Measurements from ENCODE around the gene HOXB4.
A peak's percentile ranks its signal among the peaks of the same experiment; 100 is the strongest.

HOXB4 gene

GRCh38 chr17:48577946-48578615 is at the start of gene HOXB4:
Gene HOXB4 (minus strand): TSS chr17:48578350. CDS start chr17:48578319, 31 bp downstream.
- peak; percentile 65 for DNase-seq

- no peak for DNase-seq
Measured at GRCh38 chr17:48627118-48627597, 49.0 kb upstream of the HOXB4 start.

GRCh38 chr17:48626245-48627117 is 48.3 kb upstream of the HOXB4 start, which contains the start of gene HOXB9:
Gene HOXB9 (minus strand): TSS chr17:48626358. CDS start chr17:48626269, 89 bp downstream.
- DNase-seq: peak; percentile 48

DNA sequence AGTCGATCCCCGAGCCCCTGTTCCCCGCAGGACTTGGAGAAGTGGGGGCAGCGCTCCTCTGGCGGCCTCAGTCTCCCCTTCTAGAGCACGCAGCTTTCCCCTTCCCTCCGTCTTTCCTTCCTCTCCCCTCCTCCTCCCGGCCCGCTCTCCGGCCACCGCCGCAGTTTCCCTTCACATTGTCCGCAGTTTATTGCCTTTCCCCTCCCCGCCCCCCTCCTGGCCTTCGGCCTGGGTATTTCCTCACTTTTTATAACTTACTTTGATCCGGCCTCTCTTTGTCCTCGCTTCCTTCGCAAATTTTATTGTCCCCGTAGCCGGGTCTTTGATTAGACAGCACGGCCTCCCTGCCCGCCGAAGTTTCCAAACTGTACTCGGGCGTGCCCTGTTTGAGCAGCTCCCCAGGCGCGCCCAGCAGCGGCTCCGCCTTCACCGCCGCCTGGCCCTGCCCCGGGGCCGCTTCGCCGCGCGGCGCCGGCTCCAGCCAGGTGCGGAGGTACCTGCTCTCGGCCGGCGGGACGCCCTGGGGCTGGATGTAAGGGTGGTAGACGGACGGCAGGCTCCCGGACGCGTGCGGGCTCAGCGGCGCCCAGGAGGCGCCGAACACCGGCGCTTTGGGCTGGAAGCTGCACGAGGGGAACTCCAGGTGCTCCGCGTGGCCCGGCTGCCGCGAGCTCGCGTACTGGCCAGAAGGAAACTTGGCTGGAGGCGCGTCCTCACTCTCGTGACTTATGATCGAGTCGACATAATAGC is 47.5 kb upstream of the HOXB4 start:
- no peak for DNase-seq

- no peak for DNase-seq
Measured at GRCh38 chr17:48624544-48625494, 46.7 kb upstream of the HOXB4 start.

DNA sequence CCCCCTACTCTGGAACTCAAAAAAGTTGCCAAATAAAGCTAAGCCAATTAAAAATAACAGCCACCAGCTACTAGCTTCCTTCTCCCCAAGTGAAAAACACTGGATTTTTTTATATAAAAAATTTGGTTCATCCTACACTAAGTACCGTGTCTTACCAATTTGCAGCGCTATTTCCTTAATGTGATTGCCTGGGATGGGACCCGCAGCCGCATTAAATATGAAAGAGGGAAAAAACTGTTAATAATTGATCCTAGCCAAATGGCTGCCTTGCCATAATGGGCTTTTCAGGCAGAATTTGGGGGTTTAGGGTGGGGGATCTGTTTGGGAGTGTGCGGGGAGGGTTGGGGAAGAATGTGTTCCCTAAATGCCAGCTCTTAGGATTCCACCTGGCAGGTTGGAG is 46.0 kb upstream of the HOXB4 start:
- DNase-seq: no peak

GRCh38 chr17:48623583-48623982 is 45.4 kb upstream of the HOXB4 start:
- DNase-seq: no peak

- no peak for DNase-seq
Measured at GRCh38 chr17:48622857-48623256, 44.7 kb upstream of the HOXB4 start.

- DNase-seq: no peak
Measured at GRCh38 chr17:48621410-48622392, 43.6 kb upstream of the HOXB4 start.

DNA sequence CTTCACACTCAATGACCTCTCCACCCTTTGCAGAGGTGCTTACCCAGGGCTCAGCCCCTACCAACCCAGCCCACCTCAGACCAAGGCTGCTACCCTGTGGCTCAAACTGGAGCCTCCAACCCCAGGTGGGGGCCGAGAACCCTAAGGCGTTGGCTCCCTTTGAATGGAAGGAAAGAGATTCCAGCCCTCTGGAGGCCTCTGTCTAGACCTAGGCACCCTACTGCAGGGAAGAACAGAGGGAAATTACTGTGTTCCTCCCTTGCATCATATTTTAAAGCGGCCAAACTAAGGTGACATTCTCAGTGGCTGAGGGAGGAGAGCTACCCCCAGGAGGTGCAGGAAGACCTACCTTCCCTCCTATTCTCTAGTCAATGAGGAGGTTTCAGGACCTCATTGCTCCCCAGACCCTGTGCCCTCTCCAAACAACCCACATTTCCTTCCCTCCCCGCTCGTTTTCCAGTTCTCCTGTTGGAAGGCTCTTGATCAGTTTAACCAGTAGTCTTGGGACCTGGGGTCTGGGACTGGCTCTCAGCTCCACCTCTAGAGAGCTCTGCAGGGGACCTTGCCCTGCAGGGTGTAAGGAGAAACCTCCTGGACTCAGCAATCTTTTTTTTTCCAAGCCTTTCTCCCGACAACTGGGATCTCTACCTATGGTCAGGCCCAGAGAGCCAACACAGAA is 42.5 kb upstream of the HOXB4 start:
- no peak for DNase-seq

- DNase-seq: no peak
Measured at GRCh38 chr17:48619826-48620449, 41.8 kb upstream of the HOXB4 start.

- peak; percentile 82 for DNase-seq
Measured at GRCh38 chr17:48618256-48618896, 40.2 kb upstream of the HOXB4 start.

DNA sequence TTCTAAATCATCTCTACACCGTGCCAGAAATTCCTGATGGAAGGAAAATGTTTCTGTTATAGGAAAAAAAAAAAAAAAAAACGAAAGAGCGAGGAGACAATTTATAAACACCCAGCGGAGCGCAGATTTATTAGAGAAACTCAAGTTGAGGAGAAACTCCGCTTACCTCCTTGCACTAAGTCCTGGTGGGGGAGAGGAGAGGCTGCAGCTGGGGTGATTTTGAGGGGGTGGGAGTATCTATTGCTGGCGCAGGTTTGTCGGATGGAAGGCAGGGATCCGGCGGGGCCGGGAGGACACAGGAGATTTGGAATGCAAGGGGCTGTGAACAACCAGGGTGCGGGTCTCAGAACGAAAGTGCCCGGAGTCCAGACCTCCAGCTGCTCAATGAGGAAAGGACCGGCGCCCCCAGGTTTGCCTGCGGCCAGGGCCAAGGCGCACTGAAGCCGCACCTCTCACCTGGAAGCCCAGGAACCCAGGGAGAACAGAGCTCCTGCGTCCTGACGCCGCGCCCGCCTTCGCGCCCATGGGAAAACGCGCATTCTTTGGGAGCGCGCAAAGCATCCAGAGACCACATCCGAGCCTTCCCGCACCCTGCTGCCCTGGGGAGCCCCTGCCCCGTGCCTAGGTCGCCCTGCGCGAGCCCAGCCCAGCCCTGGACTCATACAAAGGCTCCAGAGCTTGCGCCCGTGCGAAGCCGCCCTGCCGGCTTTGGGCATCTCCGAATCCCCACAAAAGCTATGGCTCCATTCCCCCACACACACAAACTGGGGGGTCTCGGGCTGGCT is 39.5 kb upstream of the HOXB4 start:
- DNase-seq: no peak

- DNase-seq: no peak
Measured at GRCh38 chr17:48616717-48617470, 38.7 kb upstream of the HOXB4 start.

- DNase-seq: no peak
Measured at GRCh38 chr17:48615963-48616716, 38.0 kb upstream of the HOXB4 start.

DNA sequence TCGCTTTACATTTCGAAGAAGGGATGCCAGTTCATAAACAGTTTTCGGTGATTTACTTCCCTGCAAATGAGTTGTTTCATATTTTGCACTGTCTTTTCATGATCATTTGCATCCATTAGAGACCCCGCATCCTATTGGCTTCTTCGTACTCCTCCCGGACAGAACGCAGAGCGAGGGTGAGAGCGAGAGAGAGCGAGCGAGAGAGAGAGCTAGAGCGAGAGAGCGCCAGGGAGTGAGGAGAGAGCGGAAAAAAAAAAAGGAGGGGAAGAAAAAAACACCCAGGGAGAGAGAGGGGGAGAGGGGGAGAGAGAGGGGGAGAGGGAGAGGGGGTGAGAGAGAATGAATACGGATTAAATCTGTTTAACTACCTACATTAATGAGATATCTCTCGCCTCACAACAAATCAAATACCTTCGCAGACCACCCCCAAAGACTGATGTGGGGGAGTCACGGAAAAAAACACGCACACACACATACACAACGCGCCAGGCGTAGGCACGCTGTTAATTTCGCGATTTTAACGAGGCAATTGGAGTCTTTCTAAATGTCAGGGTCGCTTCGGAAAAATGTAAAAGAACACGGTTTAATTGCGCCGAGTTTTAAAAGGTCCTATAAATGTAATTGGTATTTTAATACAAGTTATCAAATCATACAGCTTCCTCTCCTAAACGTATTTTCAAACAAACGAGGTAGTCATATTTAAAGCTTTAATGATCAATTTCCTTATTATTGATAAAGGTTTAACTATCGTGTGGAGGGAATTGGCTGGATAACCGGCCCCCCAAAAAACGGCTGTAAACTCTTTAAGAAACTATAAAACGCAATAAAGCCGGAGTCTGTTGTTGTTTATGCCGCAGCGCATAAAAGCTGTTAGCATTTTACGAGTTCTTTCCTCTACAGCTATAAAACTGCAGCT is 37.2 kb upstream of the HOXB4 start, which contains the start of gene HOXB8:
Gene HOXB8, minus strand, starts transcription at position 246 of the 916 bp plus-strand sequence. CDS start 588 bp downstream, outside the sequence.
- no peak for DNase-seq
